Measurements from ENCODE around the gene STON2.
A peak's percentile ranks its signal among the peaks of the same experiment; 100 is the strongest.

STON2 gene

GRCh38 chr14:81423504-81423903 lies 23.4 kb upstream of the STON2 start:
- DNase-seq (ENCODE audit: low read depth, low spot score): peak; percentile 27

- DNase-seq (ENCODE audit: low read depth, low spot score): no peak
Observed at GRCh38 chr14:81418057-81418790, 18.1 kb upstream of the STON2 start.

- DNase-seq (ENCODE audit: low read depth, low spot score): no peak
Observed at GRCh38 chr14:81416981-81417380, 16.9 kb upstream of the STON2 start.

GRCh38 chr14:81416194-81416952 lies 16.2 kb upstream of the STON2 start:
- no peak for DNase-seq (ENCODE audit: low read depth, low spot score)

- no peak for DNase-seq (ENCODE audit: low read depth, low spot score)
Observed at GRCh38 chr14:81415781-81416180, 15.7 kb upstream of the STON2 start.

GRCh38 chr14:81414123-81414522 lies 14.0 kb upstream of the STON2 start:
- DNase-seq (ENCODE audit: low read depth, low spot score): no peak

GRCh38 chr14:81412779-81413178 lies 12.7 kb upstream of the STON2 start:
- DNase-seq (ENCODE audit: low read depth, low spot score): peak; percentile 19

GRCh38 chr14:81408595-81408994 lies 8.5 kb upstream of the STON2 start:
- DNase-seq (ENCODE audit: low read depth, low spot score): no peak

- no peak for DNase-seq (ENCODE audit: low read depth, low spot score)
Observed at GRCh38 chr14:81406863-81407262, 6.7 kb upstream of the STON2 start.

- peak; percentile 23 for DNase-seq (ENCODE audit: low read depth, low spot score)
Observed at GRCh38 chr14:81402123-81402495, 2.0 kb upstream of the STON2 start.

- DNase-seq (ENCODE audit: low read depth, low spot score): no peak
Observed at GRCh38 chr14:81401420-81402122, 1.4 kb upstream of the STON2 start.

GRCh38 chr14:81400852-81401251 lies 728 bp upstream of the STON2 start:
- DNase-seq (ENCODE audit: low read depth, low spot score): peak; percentile 77

GRCh38 chr14:81398196-81398891 lies 1.8 kb downstream of the STON2 start:
- DNase-seq (ENCODE audit: low read depth, low spot score): no peak

- DNase-seq (ENCODE audit: low read depth, low spot score): no peak
Observed at GRCh38 chr14:81396113-81396512, 4.0 kb downstream of the STON2 start.

GRCh38 chr14:81394739-81395138 lies 5.4 kb downstream of the STON2 start:
- no peak for DNase-seq (ENCODE audit: low read depth, low spot score)

- DNase-seq (ENCODE audit: low read depth, low spot score): no peak
Observed at GRCh38 chr14:81392976-81393643, 7.0 kb downstream of the STON2 start.

GRCh38 chr14:81392052-81392451 lies 8.1 kb downstream of the STON2 start:
- no peak for DNase-seq (ENCODE audit: low read depth, low spot score)

GRCh38 chr14:81390696-81391095 lies 9.4 kb downstream of the STON2 start:
- no peak for DNase-seq (ENCODE audit: low read depth, low spot score)

GRCh38 chr14:81388336-81388735 lies 11.8 kb downstream of the STON2 start:
- no peak for DNase-seq (ENCODE audit: low read depth, low spot score)

GRCh38 chr14:81386290-81386745 lies 13.8 kb downstream of the STON2 start:
- DNase-seq (ENCODE audit: low read depth, low spot score): no peak

- no peak for DNase-seq (ENCODE audit: low read depth, low spot score)
Observed at GRCh38 chr14:81385886-81386285, 14.2 kb downstream of the STON2 start.
